Measurements from ENCODE around the gene ZNF22. TPM values are rescaled to one million over a fixed set of nuclear protein-coding genes. Genes with fewer than 3 reads are reported as not detected.

Gene ZNF22
- total RNA-seq, 1 donor from 2014 or later: 14.9 TPM

DNA sequence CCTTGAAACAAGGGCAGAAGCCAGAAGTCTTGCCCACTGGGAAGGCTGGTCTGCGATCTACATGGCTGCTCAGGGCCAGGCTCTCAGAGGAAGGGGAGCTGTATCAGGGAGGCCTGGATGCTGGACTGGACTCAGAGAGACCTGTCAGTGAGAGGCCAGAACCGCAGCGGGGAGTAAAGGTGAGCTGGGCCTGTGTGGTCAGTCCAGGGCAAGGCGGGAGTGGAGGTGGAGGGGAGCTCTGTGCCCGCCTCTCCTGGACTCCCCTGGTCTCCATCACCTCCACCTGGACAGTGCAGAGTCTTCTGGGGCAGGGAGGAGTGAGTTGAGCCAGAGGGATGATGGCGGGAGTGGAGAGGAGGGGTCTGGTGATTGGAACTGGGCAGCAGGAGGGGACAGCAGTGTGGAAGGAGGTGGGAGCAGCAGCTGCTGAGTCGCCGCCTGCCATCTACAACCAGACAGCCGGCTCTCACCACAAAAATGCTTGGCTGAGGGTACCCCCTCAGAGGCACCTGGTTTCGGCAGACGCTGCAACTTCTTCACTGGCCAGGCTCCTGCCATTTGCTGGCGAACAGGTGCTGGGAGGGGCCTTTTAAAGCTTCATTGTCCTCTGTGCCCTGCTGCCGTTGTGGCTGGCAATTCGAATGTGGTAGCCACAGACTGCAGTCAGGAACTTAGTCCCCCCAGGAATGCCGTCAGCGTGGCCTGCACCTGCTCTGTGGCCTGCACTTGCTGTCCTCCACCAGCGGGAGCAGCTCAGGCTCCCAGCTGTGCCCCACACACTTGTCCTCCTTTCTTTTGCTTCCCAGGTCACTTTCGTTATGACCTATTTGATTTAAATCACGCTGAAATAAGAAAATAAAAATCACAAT, 37.6 kb upstream of the ZNF22 start:
- DNase-seq (ENCODE audit: low spot score): no peak
- intact Hi-C loops (cut with DNase I): no loop called here

DNA sequence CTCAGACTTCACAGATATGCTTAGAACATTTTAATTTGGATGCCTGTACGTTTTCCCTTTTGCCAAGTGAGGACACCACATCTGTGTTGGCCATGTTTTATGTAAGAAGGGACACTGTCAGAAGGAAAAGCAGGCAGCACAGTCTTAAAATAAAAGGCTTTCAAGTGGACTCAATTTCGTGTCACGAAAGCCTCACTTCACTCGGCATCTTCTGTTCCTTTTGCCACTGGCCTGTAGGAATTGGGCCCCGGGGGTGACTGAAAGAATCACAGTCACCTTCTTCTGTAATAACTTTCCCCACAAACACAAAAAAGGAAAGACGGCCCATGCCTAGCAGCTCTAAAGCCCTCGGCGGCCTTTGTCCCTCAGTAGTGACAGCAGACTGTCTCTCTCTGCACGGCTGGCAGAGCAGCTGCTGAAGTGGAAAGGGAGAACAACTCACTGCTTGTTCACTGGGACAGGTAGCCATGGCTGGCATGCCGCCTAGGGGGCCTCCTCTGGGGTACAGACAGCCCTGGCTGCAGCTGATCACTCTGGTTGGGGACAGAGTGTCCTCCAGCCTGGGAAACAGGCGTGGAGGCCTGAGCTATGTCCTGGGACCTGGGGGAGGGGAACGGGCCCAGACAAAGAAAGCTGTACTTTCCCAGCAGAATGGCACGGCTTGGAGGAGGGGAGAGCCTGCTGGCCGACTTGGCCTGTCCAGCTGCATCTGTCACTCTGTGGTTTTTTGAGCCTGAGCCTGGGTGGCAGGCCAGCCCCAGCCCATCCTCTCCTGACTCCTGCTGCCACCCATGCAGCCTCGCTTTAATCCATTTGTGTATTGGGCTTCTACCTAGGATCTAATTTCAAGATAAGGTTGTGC, 36.7 kb upstream of the ZNF22 start:
- intact Hi-C loops (cut with DNase I): no loop called here
- DNase-seq (ENCODE audit: low spot score): peak; percentile 86

DNA sequence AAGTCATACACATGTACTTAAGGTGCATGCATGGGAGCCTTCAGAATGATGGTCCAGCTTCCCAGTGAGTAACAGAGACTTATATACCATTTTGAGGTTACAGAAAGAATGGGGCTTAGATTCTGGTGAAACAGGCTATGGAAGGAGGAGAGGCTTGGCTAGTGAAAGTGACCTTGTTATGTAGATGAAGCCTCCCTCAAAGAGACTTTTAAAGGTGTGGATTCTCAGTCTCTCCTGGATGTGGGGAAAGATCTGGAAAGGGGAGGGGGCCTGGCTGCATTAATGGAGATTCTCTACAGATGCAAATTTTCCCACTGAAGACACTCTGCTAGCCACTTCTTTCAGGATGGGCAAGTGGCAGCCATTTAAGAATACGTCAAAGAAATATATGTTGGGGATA, 35.6 kb upstream of the ZNF22 start:
- DNase-seq (ENCODE audit: low spot score): no peak
- intact Hi-C loops (cut with DNase I): loop anchor here (5.0 kb wide), 1 partner anchor 37 kb away; the partner anchor contains the start of gene ZNF22

DNA sequence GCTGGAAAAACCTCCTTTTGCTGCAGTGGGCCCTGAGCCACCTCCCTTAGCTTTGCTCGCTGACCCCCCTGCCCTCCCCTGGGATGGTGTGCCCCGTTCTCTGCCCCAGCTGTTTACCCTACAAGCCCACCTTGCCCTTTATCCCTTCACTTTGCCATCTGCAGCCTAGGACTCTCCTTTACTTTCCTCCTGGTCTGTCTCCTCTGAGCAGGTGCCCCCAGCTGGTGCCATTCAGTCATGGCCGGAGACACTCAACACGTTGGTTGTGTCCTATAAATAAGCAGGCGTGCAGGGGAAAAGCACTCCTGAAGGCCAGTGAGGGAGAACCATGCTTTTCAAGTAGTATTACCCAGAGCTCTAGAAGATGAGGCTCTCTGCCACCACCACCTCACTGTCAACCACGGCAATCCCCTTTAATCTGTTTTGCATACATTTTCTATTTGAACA, 35.0 kb upstream of the ZNF22 start:
- DNase-seq (ENCODE audit: low spot score): no peak
- intact Hi-C loops (cut with DNase I): loop anchor here (5.0 kb wide), 1 partner anchor 37 kb away; the partner anchor contains the start of gene ZNF22

DNA sequence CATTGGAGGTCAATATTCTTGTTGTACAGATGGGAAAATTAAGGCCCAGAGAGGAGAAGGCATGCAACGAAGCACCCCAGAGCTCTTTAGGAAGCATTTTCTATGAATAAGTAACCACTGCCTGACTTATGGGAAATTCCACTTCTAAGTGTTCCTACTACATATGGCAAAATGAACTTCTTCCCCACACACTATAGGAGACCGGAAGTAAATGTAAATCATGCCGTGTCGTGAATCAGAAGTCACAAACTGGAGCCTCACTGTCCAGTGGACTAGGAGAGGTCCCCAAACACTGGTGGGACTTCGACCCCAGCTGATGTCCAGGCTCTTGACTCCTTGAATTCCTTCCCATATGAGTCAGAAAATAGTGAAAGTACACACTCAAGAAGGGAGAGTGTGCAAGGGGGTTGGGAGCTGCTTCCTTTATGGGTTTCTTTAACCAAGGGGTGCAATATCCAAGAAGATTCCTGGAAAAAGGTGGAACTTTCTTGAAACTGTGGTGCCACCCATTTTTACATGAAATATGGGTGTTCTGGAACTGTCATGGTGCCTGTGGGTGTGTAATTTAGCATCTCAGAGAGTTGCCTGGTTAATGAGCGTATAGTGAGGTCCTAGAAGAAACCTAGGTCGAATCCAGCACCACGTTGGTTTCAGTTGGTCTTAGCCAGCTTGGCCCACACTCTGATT, 34.5 kb upstream of the ZNF22 start:
- intact Hi-C loops (cut with DNase I): loop anchor here (5.0 kb wide), 1 partner anchor 36 kb away; the partner anchor contains the start of gene ZNF22
- DNase-seq (ENCODE audit: low spot score): no peak

DNA sequence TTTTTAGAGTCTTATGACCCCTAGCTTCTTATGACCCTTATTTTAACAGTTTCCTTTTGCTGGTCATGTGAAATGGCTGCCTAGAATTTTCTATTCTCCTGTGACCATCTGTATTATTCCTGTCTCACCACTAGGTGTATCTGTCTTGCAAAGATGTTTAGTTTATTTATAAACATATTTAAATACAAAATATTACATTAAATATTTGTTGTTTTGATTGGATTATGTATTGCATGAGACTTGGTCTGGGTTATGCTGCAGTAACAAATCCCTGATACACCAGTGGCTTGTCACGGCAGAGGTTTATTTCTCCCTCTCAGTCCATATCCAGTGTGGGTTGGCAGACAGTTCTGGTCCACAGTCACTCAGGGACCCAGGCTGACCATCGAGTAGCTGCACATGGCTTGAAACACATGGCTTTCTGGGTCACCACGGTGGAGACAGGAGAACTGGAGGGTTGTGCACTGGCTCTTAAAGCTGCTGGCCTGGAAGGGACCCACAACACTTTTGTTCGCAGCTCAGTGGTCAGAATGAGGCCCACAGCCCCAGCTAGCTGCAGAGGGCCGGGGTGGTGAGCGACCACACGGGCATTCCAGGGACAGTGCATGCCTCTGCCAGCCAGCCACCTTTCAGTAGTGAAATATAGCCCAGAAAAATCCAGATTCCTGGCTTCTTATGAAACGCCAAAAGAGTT, 33.8 kb upstream of the ZNF22 start:
- DNase-seq (ENCODE audit: low spot score): no peak
- intact Hi-C loops (cut with DNase I): loop anchor here (5.0 kb wide), 1 partner anchor 35 kb away; the partner anchor contains the start of gene ZNF22

DNA sequence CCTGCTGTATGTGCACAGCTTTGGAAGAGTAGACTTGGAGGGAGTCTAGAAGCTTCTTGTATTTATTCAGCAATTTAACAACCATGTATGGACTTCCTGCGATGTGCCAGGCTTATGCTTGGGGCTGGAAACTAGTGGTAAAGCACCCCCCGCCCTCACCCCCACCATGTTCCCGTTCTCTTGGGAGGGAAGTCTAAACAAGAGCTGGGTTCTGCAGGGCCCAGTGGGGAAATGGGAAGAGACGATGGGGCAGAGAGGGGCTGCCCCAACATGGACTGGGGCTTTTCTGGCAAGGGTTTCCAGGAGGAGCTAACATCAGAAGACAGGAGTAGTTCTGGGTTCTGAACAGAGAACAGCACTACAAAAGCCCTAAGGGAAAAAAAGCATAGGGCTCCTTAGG, 33.1 kb upstream of the ZNF22 start:
- no peak for DNase-seq (ENCODE audit: low spot score)
- intact Hi-C loops (cut with DNase I): loop anchor here (5.0 kb wide), 1 partner anchor 35 kb away; the partner anchor contains the start of gene ZNF22

DNA sequence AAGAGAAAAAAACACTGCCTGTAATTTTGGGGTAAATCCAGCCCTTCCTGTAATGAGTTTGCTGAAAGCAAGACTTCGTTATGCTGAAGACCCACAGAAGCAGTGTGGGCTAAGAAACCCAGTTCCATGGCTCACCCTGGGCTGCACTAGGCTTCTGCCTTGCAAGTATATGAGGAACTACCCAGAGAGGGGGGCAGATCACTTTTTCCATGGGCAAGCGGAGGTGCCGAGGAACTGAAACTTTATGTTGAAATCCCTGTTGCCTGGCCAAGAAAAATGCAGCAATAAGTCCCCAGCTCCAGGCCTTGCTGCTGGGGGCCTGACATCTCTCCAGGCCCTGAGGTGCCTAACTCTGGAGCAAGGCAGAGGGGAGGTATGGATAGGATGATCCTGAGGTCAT, 32.6 kb upstream of the ZNF22 start:
- intact Hi-C loops (cut with DNase I): loop anchor here (5.0 kb wide), 1 partner anchor 34 kb away; the partner anchor contains the start of gene ZNF22
- DNase-seq (ENCODE audit: low spot score): no peak

DNA sequence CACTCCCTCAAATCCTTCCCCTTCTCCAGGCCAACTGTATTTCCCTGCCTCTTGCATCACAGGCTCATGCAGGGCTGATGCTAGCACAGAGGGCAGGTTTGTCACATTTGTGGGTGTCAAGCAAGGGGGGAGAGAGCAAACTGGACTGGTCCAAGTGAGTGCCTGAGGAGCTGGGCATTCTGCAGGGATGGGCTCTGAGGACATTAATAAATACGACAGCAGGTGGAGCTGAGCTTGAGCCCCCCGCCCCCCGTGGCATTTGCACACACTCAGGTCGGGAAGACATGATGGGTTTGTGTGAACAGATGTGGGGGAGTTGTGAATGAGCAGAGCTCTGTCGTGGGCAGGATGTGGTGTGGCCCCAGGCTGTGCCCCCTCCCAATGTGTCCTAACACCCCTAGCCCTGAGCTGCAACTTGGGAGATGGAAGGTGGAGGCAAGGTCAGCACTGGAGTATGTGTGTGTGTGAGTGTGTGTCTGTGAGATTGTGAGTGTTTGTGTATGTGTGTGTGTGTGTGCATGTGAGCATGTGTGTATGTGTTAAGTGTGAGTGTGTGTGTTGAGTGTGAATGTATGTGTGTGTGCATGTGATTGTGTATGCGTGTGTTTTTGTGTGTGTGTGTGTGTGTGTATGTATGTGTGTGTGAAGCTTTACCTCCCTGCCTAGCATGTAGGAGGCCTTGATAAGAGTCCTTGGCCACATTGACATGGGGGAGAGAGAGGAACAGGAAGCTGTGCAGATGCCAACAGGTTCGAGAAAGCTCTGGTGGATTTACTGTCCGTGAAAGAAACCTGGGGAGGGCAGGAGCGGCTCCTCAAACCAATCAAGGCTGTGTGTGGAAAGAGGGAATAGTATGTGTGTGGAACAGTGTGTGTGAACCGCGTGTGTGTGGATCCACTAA, 32.0 kb upstream of the ZNF22 start:
- intact Hi-C loops (cut with DNase I): loop anchor here (5.0 kb wide), 1 partner anchor 34 kb away; the partner anchor contains the start of gene ZNF22
- no peak for DNase-seq (ENCODE audit: low spot score)

DNA sequence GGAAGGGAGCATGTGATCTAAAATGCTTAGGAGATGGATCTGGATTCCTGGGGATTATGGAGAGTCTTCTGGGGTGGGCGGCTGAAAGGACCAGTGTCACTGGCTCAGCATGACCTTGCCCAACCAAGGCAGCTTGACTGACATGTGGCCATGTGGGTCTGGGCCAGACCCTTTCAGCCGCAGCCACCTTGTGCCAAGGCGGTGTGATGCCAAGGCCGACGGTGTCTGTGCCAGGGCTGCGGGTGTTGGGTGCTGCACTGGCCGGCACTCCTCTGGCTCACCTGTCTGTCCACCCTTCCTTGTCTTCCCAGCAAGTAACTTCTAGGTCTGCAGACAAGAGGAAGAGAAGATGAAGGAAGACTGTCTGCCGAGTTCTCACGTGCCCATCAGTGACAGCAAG, 30.9 kb upstream of the ZNF22 start:
- no peak for DNase-seq (ENCODE audit: low spot score)

DNA sequence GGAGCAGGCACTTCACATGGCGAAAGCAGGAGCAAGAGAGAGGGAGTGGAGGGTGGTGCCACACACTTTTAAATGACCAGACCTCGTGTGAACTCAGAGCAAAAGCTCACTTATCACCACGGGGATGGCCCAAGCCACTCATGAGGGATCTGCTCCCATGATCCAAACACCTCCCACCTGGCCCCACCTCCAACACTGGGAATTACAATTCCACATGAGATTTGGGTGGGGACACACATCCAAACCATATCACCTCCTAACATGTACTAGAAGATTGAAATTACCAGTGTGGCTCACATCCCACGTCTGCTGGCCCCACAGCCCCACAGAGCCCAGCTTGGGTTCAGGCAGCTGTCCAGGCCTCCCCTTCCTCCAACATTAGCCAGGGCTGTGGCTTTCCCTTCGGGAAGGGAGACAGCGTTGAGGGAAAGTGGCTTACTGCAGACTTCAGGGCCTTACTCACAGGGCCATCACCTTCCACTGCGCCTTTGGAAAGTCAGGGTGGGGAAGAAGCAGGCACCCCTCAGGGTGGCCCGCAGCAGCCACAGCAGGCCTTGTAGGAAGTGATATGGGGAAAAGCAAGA, 29.8 kb upstream of the ZNF22 start:
- DNase-seq (ENCODE audit: low spot score): no peak
- intact Hi-C loops (cut with DNase I): loop anchor here (10.0 kb wide), 1 partner anchor 96 kb away; no protein-coding TSS in a partner anchor

More for the DNA sequence above, 30.9 kb upstream of the ZNF22 start:
- intact Hi-C loops (cut with DNase I): loop anchor here (5.0 to 10.0 kb wide), 2 partner anchors 32 to 95 kb away; partner anchors contain the start of gene ZNF22

DNA sequence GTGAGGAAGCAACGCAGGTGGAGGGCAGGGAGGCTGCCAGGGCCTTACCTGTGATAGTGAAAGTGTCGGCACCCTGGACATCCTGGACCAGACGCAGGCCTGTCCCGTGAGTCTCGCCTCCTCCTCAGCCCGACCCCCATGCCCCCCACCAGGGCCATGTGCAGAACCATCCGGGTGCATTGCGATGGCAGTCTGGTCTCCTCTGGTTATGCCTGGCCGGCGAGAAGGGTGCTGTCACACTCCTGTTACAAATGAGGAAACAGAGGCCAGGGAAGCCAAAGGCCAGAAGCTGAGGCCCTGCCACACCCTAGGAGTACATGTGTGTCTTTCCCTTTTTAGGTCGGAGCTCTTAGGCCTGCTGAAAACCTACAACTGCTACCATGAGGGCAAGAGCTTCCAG, 29.3 kb upstream of the ZNF22 start:
- DNase-seq (ENCODE audit: low spot score): no peak
- intact Hi-C loops (cut with DNase I): loop anchor here (10.0 kb wide), 1 partner anchor 97 kb away; no protein-coding TSS in a partner anchor

DNA sequence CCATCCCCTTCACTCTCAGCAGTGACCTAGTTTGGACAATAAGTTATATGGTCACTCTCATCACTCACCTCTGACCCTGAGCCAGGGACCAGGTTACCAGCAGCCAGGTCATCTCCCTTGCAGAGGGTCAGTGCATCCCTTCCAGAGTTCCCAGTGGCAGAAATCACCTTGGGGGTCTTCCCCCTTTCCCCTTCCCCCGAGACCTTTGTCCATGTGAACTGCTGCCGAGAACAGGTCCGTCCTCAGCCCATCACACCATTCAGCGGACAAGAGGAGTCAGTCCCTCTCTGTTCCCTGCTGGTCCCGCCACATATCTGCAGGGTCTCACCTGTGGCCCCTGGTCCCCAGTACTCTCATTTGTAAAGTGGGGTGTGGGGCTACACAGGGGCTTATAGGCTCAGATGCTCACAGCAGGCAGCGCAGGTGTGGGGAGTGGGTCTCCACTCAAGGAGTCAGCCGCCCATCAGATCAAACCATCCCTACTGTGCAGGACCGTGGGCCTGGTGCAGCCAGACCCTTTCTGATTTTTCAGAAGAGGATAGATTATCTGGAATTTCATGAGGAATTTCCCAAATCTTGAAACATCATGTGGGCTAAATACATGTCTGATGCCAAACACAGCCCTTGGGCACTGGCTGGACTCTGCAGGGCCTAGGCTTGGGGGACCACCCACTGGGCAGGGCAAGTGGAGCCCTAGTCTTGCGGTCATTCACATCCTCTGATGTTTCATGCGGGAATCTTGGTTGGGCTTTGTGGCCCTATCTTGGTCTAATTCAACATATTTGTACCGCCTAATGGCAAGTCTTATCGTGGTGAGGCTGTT, 28.6 kb upstream of the ZNF22 start:
- intact Hi-C loops (cut with DNase I): loop anchor here (10.0 kb wide), 1 partner anchor 97 kb away; no protein-coding TSS in a partner anchor
- DNase-seq (ENCODE audit: low spot score): no peak

DNA sequence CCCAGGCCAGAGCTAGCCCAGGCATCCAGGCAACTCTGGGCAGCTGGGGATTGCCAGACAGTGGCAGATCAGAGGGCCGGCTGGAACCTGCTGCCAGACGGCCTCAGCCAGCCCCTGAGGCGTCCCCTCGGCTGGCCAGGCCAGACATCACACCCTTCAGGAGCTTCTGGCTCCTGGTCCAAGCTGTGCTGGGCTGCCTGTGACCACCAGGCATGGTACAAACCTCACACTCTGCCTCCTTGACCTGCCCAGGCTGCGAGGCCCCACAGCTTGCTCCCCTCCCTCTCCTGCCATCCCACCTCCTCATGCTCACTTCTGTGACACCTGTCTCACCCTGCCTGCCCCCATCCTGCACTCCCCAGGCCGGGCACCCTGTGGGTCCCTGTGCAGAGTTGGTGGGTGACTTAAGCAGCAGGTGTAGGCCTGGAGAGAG, 27.8 kb upstream of the ZNF22 start:
- DNase-seq (ENCODE audit: low spot score): no peak
- intact Hi-C loops (cut with DNase I): loop anchor here (10.0 kb wide), 1 partner anchor 98 kb away; no protein-coding TSS in a partner anchor

DNA sequence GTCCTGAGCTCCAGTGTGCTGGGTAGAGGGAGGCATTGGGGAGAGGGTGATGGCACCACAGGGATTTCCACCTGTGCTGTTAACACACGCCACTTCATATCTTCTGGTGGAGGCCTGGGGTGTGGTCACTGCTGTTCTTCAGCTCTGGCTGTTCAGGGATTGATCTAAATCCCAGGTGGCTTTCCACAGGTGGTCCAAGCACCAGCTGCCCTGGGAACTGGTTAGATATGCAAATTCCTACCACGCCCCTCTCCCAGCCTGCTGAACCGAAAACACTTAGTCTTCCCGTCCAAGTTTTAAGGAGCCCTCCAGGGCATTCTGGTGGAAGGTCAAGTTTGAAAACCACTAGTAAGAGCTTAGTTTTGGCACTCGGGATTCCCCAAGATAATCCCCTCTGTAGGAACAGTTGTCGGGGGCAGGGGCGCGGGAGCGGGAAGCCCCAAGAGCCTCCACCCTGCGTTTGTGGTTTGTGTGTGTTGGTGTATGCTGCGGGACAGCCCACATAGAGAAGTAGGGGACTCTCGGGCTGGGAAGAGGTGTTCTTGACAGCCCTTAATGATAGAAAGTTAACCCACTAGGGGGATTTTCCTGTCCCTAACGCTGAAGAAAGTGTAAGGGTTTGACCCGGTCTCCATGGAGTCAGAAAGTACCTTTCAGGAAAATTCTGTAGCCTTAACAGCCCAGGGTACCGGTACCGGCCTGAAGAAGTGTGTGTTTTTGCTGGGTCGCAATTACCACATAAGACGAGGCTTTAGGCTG, 27.2 kb upstream of the ZNF22 start:
- intact Hi-C loops (cut with DNase I): loop anchor here (10.0 kb wide), 1 partner anchor 99 kb away; no protein-coding TSS in a partner anchor
- DNase-seq (ENCODE audit: low spot score): no peak
